Dedifferentiated amniotic fluid mesenchymal stem cell (primary cell): Measurements from ENCODE around the gene RAB11FIP4.

Experiments
- DNase-seq: peaks from one replicate; pipeline ENCODE4 v3.0.0-alpha.2; 2016; ENCODE audit errors: extremely low spot score

RAB11FIP4 gene

DNA sequence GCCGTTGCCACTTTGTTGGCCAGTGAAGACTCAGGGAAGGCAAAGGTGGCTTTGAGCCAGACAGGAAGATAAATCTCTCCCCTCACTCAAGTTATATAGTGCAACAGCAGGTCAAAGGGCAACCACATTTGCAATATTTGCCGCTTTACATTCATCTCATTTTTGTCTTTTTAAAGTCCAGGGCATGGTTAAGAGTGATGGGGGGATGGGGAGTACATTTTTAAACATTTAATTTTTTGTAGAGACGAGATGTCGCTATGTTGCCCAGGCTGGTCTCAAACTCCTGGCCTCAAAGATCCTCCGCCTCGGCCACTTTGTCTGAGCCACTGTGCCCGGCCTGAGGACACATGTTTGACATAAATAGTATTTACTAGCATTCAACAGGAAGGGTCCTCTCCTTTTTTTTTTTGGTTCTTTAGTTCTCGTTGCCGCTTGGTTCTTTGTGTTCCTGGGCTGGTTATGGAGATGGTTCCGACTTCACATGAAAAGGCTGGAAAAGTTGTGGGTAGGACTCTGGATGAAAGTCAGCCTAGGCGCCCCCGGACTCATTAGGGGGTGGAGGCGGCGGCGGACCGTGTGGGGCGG lies 95.7 kb downstream of the RAB11FIP4 start:
- no peak for DNase-seq

DNA sequence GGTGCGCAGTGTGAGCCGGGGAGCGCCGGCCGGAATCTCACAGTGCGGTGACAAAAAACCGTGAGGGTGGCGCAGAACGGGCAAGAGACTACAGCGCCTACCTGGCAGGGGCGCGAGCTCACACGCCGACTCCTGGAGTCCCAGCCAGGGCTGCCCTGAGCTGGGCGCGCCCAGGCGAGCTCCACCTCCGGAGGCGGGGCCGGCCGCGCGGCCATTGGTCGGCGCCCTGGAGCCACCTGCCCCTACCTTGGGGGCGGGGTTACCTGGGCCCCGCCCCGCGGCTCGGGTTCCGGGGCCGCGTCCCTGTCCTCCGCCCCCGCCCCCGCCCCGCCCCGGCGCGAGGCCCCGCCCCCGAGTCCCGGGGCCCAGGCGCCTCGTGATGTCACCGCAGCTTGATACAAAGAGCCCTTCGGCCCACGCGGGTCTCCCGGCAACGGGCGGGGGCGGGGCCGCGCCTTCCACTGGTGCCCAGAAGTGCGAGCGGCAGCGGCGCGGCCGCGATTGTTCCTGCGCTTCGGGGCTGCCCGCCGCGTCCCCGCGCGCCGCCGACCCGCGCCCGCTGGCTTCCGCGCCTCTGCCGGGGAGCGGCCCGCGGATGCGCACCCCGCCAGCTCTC lies 96.3 kb downstream of the RAB11FIP4 start:
- peak; percentile 30 for DNase-seq

DNA sequence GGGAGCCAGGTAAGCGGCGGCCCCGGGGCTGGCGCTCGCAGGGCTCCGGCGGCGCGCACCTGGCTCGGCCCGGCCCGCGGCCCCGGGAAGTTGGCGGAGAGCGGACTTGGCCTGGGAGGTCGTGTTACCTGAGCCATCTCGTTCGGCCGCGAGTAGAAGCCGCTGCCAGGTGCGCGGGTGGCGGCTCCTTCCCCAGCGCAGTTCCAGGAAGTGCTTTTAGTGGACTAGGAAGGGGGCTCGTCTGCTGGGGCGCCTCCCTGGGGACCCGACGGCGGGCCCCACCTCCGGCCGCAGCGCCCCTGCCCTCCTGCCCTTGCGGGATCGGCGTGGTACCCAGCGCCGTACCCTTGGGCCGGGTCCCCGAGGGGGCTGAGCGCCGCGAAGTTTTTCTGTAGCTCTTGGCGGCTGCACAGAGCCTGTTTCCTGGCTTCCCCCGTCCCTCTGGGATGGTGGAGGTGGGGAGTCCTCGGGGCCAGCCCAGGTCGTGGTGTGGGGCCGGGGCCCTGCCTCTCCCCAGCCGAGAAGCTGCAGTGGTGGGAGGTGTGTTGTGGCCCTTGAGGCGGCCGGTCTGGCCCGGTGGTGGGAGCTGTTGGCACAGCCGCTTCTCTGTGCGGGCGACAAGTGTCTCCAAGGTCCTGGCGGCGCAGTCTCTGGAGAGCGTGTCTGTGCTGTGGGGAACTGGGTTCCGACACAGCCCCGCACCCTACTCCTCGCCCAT lies 96.9 kb downstream of the RAB11FIP4 start:
- DNase-seq, result no peak

DNA sequence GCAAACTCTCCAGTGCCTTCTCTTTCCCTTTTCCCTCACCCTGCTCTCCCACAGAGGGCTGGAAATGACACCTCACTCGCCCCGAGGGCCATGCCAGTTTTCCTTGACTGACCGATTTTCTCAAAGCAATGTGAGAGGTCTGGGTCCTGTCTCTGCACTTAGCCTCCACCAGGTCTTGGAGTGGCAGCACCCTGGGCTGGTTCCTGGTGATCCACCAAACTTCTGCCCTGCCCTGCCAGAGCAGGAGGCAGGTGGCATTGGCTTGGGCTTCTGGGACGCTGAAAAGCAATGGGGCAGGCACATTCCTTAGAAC lies 97.5 kb downstream of the RAB11FIP4 start:
- DNase-seq, result no peak

DNA sequence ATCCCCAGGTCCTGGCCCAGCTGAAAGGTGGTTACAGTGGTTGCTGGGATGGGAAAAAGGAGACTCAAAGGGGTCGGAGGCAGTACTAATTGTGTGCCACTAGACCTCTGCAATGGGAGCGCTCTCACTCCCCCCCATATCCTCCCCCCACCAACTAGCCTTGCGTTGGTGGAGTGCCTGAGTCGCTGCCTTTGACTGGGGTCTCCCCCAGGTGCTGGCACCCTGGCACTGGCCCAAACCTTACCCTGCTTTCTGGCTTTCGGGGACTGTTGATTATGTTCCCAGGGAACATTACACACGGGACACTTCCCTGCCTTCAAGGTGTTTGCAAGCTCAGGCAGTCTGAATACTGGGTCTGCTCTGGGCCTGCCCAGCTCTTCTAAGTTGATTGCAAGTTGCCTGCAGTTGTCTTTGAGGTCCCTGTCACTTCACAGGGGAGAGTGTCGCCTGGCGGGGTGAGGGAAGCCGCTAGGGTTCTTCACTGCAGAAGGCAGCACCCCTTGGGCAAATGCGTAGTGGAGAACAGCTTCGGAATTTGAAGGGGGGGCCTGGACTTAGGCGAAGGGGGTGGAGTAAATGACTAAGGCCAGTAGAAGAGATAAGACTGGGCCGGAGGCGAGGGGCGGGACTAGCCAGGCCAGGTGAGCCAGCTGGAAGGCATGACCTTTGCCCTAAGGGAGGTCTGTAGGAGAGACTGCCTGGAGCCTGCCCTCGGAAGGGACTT lies 98.0 kb downstream of the RAB11FIP4 start:
- DNase-seq, result no peak

DNA sequence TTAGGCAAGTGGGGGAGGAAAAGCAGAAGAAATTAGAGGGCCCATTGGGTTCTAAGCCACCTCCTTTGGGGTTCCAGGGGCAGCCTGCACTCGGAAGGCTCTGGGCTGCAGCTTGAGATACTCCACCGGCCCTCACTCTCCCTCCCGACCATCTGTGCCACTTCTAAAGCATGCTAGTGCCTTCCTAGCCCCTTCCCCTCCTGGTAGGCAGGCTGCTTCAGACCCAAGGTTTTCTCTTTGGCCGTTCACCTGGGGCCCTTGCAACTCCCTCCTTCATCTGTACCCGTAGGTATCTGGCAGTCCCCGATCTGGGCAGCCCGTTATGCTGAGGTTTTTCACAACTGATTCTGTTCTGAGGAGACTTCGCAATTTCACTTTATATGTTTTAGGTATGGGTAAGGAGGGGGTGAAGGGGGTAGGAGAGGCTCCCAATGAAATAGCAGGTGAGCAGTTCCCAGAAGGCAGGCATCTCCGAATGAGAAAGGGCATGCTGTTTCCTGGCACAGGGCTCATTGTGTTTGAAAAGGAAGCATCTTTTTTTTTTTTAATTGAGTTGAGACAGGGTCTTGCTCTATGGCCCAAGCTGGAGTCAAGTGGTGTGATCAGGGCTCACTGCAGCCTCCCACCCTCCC lies 98.7 kb downstream of the RAB11FIP4 start:
- no peak for DNase-seq

DNA sequence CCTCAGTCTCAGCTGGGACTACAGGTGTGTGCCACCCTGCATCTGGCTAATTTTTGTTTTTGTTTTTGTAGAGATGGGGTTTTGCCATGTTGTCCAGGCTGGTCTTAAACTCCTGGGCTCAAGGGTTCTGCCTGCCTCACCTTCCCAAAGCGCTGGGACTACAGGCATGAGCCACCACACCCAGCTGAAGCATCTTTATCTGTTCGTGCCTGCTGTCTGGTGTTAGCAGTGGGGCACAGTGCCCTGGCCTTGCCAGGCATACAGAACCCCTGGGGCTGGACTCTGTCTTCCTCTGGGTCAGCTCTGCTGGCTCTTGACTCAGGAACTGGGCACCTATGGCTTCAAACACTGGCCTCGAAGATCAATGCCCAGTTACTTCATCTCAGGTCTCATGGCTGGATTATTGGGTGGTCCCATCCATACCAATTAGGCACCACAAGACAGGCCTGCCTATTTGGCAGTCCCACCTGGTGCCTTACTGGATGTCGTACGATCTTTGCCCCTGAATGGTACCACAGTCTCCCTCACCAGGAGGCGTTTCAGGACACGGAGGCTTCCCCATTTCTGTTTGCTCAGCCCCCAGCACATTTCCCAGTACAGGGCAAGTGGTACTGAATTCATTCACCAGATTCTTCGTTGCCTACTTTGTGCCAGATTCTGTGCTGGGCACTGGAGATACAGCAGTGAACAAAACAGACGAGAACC lies 99.3 kb downstream of the RAB11FIP4 start:
- no peak for DNase-seq

DNA sequence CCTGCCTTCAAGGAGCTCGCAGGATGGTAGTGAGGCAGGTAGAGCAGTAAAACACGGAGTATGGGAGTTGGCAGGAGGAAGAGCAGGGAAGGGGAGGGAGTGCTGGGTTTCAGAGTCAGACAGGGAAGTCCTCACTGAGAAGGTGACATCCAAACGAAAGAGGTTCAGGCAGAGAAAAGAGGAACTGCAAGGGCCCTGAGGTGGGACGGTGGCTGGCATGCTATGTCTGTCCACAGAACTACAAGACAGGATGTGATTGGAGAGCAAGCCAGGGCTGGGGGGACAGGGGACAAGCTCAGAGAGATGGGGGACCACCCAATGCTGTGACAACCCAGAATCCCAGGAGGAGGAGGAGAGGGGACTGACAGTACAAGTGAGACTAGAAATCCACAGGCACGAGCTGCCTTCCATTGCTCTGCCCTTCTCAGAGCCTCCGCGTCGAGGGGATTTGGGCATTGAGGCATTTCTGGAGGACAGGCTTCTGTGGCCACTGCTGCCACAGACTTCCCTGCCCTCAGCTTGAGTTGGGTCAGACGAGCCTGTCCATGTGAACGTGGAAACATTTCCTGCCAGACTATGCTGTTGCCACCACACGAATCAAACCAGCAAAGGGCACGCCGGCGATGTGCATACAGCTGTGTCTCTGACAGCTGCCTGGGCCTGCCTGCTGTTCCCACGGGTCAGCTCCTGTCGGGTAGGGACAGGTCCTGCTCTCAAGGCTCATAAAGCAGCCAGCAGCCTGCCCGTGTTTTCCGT lies 100.1 kb downstream of the RAB11FIP4 start:
- no peak for DNase-seq

DNA sequence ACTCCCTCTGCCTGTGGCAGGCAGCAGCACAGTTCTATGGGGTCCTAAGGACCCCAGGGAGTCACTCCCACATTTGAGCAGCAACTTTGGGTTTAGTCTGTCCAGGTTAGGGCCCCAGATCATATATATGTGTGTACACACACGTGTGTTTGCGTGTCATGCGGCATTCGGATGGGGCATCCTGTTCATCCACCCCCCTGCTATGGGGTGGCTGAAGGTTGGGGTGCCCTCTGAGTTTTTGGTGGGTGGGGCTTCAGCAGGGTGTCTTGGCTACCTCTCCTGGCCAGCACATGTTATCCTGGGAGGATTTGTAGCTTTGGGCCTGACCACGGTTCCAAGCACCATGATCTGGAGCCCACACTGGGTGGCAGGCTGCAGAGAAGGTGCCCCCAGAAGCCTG lies 100.7 kb downstream of the RAB11FIP4 start:
- DNase-seq, result no peak

DNA sequence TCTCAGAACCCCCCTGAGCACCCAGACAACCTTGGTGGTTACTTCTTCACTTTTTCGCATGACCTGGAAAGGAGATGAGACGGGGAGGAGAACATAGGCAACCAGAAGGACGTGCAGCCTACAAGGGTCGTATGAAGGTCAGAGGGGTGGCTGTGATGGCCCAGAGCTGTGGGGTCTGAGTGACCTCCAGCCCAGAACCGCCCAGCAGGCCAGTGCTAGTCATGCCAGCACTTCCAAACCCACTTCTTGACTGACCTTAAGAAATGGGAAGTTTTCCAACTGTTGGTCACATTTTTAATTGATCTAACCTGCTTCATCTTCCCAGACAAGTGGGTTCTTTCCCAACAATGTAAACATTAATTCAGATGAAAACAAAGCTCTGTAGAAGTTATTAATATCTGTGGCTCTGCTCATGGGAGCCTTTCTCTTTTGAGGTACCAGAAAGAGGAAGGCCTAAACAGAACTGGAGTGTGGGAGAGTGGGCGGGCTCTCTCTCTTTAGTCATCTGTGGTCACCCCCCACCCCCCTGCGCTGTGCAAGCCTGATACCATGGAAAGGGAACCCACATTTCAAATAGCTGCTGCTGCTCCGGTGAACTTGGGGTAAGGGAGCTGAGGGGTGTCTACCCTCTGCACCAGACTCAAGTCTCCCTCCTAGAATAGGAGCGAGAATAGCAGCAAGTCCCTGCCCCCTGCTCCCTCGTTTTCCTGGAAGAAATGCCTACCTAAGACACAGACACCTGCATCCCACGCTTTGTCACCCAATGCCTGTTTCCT lies 101.6 kb downstream of the RAB11FIP4 start:
- no peak for DNase-seq

DNA sequence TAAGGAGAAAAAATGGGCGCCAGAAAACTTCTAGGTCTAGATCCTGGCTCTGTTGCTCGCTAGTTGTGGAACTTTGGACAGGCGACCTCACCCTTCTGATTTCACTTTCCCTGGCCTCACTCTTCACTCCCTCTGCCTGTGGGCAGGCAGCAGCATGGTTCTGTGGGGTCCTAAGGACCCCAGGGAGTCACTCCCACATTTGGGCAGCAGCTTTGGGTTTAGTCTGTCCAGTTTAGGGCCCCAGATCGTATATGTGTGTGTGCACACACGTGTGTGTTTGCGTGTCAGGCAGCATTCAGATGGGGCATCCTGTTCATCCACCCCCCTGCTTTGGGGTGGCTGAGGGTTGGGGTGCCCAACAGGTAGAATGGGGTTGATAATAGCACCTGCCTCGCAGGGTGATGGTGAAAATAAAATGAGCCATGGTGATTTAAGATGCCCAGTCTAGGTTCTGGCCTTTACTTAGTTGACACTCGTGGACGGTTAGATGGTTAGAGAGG lies 102.2 kb downstream of the RAB11FIP4 start:
- no peak for DNase-seq

DNA sequence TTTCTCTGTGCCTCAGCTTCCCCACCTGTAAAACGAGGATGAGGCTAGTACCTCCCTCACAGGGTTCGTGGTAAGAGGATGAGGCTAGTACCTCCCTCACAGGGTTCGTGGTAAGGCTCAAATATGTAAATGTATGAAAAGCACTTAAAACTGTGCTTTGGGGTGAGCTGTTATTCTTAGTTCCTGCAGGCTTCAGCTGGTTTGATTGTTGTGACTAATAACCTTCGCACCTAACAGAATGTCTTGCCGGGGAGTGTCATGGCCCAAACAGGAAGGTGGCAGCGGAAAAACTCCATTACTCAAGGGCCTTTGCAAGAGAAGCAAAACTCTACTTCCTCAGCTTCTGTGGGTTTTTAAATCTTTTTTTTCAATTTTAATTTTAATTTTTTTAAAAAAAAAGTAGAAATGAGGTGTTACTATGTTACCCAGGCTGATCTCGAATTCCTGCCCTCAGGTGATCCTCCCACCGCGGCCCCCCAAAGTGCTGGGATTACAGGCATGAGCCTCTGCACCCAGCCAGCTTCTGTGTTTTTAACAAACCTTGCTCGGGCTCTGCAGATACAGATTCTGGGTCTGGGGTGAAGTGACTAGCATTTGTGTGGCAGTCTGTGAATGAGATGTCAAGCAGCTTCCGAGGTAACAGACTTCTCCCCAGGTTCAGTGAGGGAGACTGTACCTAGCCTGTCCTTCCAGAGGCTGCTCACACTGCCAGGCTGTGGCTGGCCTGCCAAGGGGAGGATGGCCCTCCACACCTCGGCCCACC lies 103.0 kb downstream of the RAB11FIP4 start:
- no peak for DNase-seq

DNA sequence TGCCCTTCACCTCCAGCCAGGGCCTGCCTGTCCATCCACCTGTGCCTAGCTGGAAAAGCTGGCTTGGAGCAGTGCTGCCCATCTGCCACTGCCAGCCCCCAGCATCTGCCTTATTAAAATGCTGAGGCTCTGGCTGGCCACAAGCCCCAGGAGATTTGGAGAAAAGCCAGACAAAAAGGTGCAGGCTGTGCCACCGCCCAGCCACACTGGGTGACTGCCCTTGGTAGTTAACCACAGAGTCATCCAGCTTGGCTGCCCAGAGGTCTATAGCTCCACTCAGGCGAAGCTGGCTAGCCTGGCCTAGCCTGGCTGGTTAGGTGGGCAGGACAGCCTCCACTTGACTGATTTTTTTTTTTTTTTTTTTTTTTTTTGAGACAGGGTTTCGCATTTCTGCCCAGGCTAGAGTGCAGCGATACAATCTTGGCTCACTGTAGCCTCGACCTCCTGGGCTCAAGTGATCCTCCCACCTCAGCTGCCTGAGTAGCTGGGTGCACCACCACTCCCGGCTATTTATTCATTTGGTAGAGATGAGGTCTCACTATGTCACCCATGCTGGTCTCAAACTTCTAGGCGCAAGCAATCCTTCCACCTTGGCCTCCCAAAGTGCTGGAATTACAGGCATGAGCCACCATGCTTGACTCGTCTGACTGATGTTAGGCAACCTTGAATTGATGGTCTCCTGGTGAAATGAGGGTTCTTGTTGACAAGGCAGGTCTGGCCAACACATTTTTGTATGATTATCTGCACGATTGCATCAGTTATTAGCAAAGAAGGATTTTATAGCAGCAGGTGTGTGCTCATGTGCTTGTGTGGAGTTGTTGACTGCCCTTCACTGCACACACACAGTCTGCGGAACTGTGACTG lies 103.8 kb downstream of the RAB11FIP4 start:
- DNase-seq, result no peak

DNA sequence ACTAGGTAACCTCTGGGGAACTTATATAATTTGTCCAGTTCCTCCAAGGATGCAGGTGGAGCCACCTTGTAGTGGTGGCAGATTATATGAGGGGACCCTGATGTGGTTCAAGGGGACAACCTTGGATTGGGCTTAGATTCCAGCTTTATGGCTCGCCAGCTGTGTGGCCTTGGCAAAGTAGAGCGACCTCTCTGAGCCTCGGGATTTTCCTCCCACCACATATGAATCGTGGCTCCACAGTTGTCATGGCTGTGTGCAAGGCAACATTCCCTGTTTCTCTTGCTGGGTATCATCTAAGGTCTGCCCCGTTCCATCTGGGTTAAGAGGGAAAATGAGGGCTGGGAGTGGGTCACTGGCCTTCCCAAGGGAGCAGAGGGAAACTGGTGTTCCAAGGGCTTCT lies 104.6 kb downstream of the RAB11FIP4 start:
- DNase-seq, result no peak

DNA sequence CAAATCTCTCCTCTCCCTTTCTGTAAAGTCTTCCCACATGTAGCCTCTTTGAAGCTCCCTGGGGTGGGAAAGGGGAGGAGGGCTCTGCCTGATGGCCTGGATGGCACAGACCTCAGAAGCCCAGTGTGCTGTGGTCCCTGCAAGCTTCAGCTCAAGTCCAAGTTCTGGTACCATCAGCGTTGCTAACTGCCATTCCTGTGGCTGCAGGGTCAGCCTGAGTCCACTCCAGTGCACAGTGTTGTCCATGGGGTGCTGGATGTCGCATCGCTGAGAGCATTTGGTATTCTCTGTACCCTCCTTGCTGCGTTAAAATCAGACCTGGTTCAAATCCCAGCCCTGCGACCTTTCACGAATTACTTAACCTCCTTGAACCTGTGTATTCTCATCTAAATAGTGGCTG lies 105.1 kb downstream of the RAB11FIP4 start:
- DNase-seq, result no peak

DNA sequence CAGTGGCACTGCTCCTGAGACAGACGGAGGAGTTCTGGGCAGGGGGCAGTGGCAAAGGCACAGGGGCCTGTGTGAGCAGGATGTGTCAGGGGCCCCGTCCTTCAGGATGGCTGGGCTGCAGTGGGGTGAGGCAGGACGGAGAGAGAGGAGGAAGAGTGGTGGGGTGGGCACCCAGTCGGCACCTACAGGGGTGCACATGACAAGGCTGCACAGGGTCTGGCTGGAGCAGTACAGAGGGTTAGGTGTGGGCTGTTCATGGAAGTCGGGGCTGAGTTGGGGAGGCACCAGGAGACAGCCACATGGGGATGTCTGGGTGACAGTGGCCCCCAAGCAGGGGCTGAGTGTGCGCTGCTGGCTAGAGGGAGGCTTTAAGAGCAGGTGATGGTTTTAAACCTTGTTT lies 106.0 kb downstream of the RAB11FIP4 start:
- no peak for DNase-seq

DNA sequence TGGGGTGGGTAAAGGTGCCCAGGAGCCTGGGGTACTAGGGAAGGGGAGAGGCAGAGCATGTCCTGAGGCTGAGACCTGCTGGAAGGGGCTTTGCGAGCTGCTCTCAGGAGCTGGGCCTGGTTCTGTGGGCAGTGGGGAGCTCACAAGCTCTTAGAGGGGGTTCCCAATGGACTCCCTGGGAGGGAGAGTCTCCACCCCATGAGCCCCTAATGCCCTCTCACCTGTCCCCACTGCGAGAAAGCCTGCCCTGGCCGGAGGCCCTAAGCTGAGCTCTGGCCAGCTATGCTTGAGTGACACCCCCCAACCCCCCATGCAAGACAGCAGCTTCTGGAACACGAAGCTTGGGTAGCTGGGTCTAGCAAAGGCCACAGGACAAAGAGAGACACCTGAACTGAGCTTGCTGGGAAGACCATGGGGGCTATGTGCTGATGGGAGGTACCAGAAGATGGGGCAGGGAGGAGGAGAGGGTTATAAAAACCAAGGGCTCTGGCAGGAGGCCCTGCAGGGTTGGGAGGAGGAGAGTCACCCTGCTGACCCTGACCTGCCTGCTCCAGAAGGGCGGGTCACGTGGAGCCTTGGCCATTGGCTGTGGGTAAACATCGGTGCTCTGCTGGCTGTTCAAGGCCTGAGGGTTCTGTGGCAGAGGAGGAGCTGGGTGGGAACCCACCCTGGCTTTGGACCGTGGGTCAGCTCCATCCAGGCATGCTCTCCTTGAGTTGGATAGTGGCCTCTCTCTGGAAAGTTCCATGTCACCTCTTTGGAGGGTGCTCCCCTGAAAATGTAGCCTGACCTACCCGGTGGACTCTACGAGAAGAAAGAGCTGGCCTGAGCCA lies 106.7 kb downstream of the RAB11FIP4 start:
- no peak for DNase-seq
